ENCODE data around the gene ZNF790.

ZNF790 gene

DNA sequence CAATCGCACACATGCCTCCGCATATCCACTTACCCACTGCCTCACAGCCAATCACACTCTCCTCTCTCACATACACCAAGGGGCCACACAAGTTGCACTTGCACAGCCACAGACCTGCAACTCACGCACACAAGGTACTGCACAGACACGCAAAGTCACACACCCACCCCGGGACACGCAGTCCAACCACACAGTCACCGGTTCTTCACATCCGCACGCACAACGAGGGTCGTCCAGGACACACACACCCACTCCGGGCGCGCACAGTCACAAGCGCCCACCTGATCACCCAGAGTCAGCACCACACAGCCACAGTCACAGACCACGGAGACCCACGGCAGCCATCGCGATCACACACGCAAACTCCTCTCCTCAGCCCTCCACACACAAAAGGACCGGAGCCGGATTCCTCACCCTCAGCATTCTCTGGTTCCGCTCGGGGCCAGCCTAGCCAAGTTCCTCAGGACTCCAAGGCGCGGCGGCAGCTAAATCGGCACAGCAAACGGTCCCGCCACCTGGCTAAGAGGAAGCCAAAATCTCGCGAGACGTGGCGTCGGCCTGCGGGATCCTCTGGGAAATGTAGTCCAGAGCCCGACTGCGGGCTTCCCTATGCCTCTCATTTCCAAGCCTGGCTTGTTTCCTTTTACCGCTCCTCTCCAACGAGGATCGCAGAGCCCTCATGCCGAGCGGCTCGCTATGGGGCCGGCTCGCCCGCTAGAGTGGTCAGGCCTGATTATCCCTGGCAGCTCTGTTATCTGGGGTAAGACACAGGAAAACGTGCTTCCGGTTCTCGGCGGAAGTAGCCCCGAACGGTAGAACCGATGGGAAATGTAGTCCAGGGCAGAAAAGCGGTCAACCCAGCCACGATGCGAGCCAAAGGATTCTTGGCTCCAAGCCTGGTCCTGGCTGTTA, 65.6 kb downstream of the ZNF790 start, which contains the start of gene ZNF850:
Gene ZNF850, minus strand, starts transcription at position 497 of the 912 bp plus-strand sequence. CDS start 10,201 bp downstream, outside the sequence.
- in situ Hi-C loops (cut with HindIII; ENCODE audit: low sequenced_read_pairs), result no loop called here

GRCh38 chr19:36771261-36772231, 66.6 kb downstream of the ZNF790 start:
- in situ Hi-C loops (cut with HindIII; ENCODE audit: low sequenced_read_pairs), result no loop called here

Measured in endothelial cell of hepatic sinusoid (primary cell).